HepG2 (cell line): Measurements from ENCODE around the gene COX10.

Source experiments
- ATF7 ChIP-seq, 2 experiments: fragments of 450-650 bp in 1 of 2; sonication (generic) in 1 of 2; formaldehyde crosslinking in 1 of 2; IDR thresholded peaks; 2 replicates each; pipeline versions ENCODE4 v1.4.0 to v1.6.1; 2016 to 2020; ENCODE audit warnings: antibody characterized with exemption in 1 of 2, mild to moderate bottlenecking in 1 of 2, missing genetic modification reagents in 1 of 2
- EP300 ChIP-seq, 3 experiments: sonication (generic) in 1 of 3; formaldehyde crosslinking in 1 of 3; IDR thresholded peaks; 2 replicates each; pipeline versions ENCODE4 v1.5.1 to v1.6.1; 2011 to 2020; ENCODE audit warnings: low read depth in 2 of 3, low read length in 2 of 3, borderline replicate concordance in 1 of 3, improper control_type of control experiment in 1 of 3, mild to moderate bottlenecking in 1 of 3, missing genetic modification reagents in 1 of 3, moderate library complexity in 1 of 3
- GABPA ChIP-seq, 2 experiments: IDR thresholded peaks; 2 replicates each; pipeline ENCODE4 v1.6.1; 2011 to 2016; ENCODE audit warnings: low read depth in 2 of 2, low read length in 1 of 2, missing biosample characterization in 1 of 2, missing genetic modification characterization in 1 of 2
- SMC3 ChIP-seq: IDR thresholded peaks from 2 replicates; pipeline ENCODE4 v1.6.1; 2011; ENCODE audit warnings: low read length, improper control_type of control experiment
- TRIM24 ChIP-seq: sonication (generic); formaldehyde crosslinking; IDR thresholded peaks from 2 replicates; pipeline ENCODE4 v1.8.0; 2022; ENCODE audit warnings: mild to moderate bottlenecking, missing genetic modification reagents
- ZBTB21 ChIP-seq: sonication (generic); formaldehyde crosslinking; IDR thresholded peaks from 2 replicates; pipeline ENCODE4 v1.4.0; 2020; ENCODE audit warnings: missing genetic modification reagents
- ZFP41 ChIP-seq: sonication (generic); formaldehyde crosslinking; IDR thresholded peaks from 2 replicates; pipeline ENCODE4 v1.4.0; 2020; ENCODE audit warnings: mild to moderate bottlenecking, missing genetic modification reagents, borderline replicate concordance
- ZNF274 ChIP-seq: sonication (generic); formaldehyde crosslinking; IDR thresholded peaks from 2 replicates; pipeline ENCODE4 v1.5.1; 2020; ENCODE audit warnings: mild to moderate bottlenecking, missing genetic modification reagents
- ZNF282 ChIP-seq: fragments of 450-650 bp; IDR thresholded peaks from 2 replicates; pipeline ENCODE4 v1.6.1; 2018; ENCODE audit not compliant: partially characterized antibody
- ZNF337 ChIP-seq: sonication (generic); formaldehyde crosslinking; IDR thresholded peaks from 2 replicates; pipeline ENCODE4 v1.5.1; 2020; ENCODE audit warnings: missing genetic modification reagents, low read depth, mild to moderate bottlenecking, borderline replicate concordance
- TF ChIP-seq, protein P1 (sequence below): sonication (generic); formaldehyde crosslinking; IDR thresholded peaks from 2 replicates; pipeline ENCODE4 v1.9.0; 2021; ENCODE audit warnings: missing genetic modification reagents, borderline replicate concordance

GRCh38 chr17:14169901-14170300 is 100.6 kb downstream of the COX10 start:
- TF ChIP-seq SMC3, result no peak
- TF ChIP-seq ZNF274 (CRISPR knock-in tag), result no peak
- no peak for TF ChIP-seq ZNF282
- no peak for TF ChIP-seq GABPA (IDR thresholded peaks at IDR 0.05; ENCODE audit: low read depth, low read length)
- no peak for TF ChIP-seq GABPA (CRISPR knock-in tag; IDR thresholded peaks at IDR 0.05; ENCODE audit: low read depth)
- TF ChIP-seq ZNF337 (CRISPR knock-in tag), result no peak
- TF ChIP-seq EP300 (IDR thresholded peaks at IDR 0.05; ENCODE audit: low read depth in 2 of 2, low read length in 2 of 2), result no peak
- no peak for TF ChIP-seq EP300 (CRISPR knock-in tag; IDR thresholded peaks at IDR 0.05; ENCODE audit: borderline replicate concordance)
- no peak for TF ChIP-seq TRIM24 (CRISPR knock-in tag)
- TF ChIP-seq, protein P1, sequence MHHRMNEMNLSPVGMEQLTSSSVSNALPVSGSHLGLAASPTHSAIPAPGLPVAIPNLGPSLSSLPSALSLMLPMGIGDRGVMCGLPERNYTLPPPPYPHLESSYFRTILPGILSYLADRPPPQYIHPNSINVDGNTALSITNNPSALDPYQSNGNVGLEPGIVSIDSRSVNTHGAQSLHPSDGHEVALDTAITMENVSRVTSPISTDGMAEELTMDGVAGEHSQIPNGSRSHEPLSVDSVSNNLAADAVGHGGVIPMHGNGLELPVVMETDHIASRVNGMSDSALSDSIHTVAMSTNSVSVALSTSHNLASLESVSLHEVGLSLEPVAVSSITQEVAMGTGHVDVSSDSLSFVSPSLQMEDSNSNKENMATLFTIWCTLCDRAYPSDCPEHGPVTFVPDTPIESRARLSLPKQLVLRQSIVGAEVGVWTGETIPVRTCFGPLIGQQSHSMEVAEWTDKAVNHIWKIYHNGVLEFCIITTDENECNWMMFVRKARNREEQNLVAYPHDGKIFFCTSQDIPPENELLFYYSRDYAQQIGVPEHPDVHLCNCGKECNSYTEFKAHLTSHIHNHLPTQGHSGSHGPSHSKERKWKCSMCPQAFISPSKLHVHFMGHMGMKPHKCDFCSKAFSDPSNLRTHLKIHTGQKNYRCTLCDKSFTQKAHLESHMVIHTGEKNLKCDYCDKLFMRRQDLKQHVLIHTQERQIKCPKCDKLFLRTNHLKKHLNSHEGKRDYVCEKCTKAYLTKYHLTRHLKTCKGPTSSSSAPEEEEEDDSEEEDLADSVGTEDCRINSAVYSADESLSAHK (CRISPR knock-in tag), result no peak
- TF ChIP-seq ZFP41, result no peak
- TF ChIP-seq ZBTB21 (CRISPR knock-in tag), result no peak
- no peak for TF ChIP-seq ATF7 (IDR thresholded peaks at IDR 0.05)
- no peak for TF ChIP-seq ATF7 (CRISPR knock-in tag; IDR thresholded peaks at IDR 0.05)
